Tibial artery (tissue), 4 donors: ENCODE data around the gene CNTNAP2.

Experiments used
- DNase-seq, 2 donors: peaks; one replicate each; pipeline ENCODE4 v3.0.0-alpha.2; 2019
- H3K27ac ChIP-seq, 2 donors: fragments of 200-600 bp; sonication (generic) in 1 of 2; 1 replicate in 1 of 2; 2 replicates in 1 of 2; pipeline ENCODE4 v1.5.1; 2018 to 2019; ENCODE audit warnings: mild to moderate bottlenecking in 1 of 2
- H3K27me3 ChIP-seq, 2 donors: fragments of 200-600 bp; sonication (generic) in 1 of 2; one replicate each; pipeline versions ENCODE4 v1.5.1 to v1.6.0; 2016 to 2019
- H3K36me3 ChIP-seq, 3 donors: fragments of 200-600 bp; sonication (generic) in 2 of 3; one replicate each; pipeline ENCODE4 v1.5.1; 2016 to 2019; ENCODE audit warnings: mild to moderate bottlenecking in 2 of 3
- H3K4me1 ChIP-seq, 4 donors: fragments of 200-600 bp; sonication (generic) in 2 of 4; 1 replicate in 3 of 4; 2 replicates in 1 of 4; pipeline ENCODE4 v1.5.1; 2016 to 2019
- H3K4me3 ChIP-seq, 2 donors: fragments of 200-600 bp; sonication (generic) in 1 of 2; 1 replicate in 1 of 2; 2 replicates in 1 of 2; pipeline ENCODE4 v1.5.1; 2018 to 2019; ENCODE audit warnings: mild to moderate bottlenecking in 2 of 2
- H3K9me3 ChIP-seq, 3 donors: fragments of 200-600 bp; sonication (generic) in 1 of 3; one replicate each; pipeline ENCODE4 v1.5.1; 2016 to 2019
- CTCF ChIP-seq, 2 experiments: fragments of 200-600 bp in 1 of 2; fragments of 450-650 bp in 1 of 2; IDR thresholded peaks; one replicate each; pipeline ENCODE4 v1.5.1; 2017 to 2019; ENCODE audit warnings: antibody characterized with exemption in 2 of 2, mild to moderate bottlenecking in 1 of 2, moderate library complexity in 1 of 2
- intact Hi-C: fragments of 100-400 bp; cut with DNase I; formaldehyde crosslinking; loops from one replicate; pipeline ENCODE4 v1.15.0; 2023; ENCODE audit warnings: low total_unique reads

Gene CNTNAP2

GRCh38 chr7:148356303-148356702 lies 2239.7 kb downstream of the CNTNAP2 start:
- no peak overlapping the region for H3K27ac ChIP-seq
- H3K36me3 ChIP-seq = no peaks in the 10 kb centered on the region
- H3K9me3 ChIP-seq = no peaks in the 10 kb centered on the region
- peak in 1 of 2 donors; percentile 56 for DNase-seq
- no peaks in the 10 kb centered on the region for H3K27me3 ChIP-seq
- H3K4me3 ChIP-seq = no peak overlapping the region
- TF ChIP-seq CTCF (IDR thresholded peaks at IDR 0.05) = no peak
- no peaks in the 10 kb centered on the region for H3K4me1 ChIP-seq
- intact Hi-C loops = no loop called here

GRCh38 chr7:148362541-148362940 lies 2245.9 kb downstream of the CNTNAP2 start:
- no peak overlapping the region for H3K27ac ChIP-seq
- no peak for TF ChIP-seq CTCF (IDR thresholded peaks at IDR 0.05)
- no peak for DNase-seq

GRCh38 chr7:148367731-148368475 lies 2251.3 kb downstream of the CNTNAP2 start:
- Histone ChIP-seq H3K4me1 (no peaks in the 10 kb centered on the region), H3K9me3 (no peaks in the 10 kb centered on the region), H3K4me3 (no peak overlapping the region), H3K36me3 (no peaks in the 10 kb centered on the region), H3K27ac (no peak overlapping the region), H3K27me3 (no peaks in the 10 kb centered on the region)
- DNase-seq = no peak
- no peak for TF ChIP-seq CTCF (IDR thresholded peaks at IDR 0.05)
- intact Hi-C loops = no loop called here

More at GRCh38 chr7:148362541-148362940, 2245.9 kb downstream of the CNTNAP2 start:
- intact Hi-C loops = no loop called here
- Histone ChIP-seq H3K4me1 (no peaks in the 10 kb centered on the region), H3K4me3 (no peak overlapping the region), H3K27me3 (no peaks in the 10 kb centered on the region), H3K36me3 (no peaks in the 10 kb centered on the region), H3K9me3 (no peaks in the 10 kb centered on the region)

- DNase-seq = no peak
- intact Hi-C loops = no loop called here
Observed at GRCh38 chr7:148368562-148368961, 2252.0 kb downstream of the CNTNAP2 start.

GRCh38 chr7:148371280-148371937 lies 2254.8 kb downstream of the CNTNAP2 start:
- Histone ChIP-seq H3K27me3 (no peaks in the 10 kb centered on the region), H3K9me3 (no peaks in the 10 kb centered on the region), H3K4me1 (no peaks in the 10 kb centered on the region), H3K4me3 (no peak overlapping the region), H3K27ac (no peak overlapping the region), H3K36me3 (no peaks in the 10 kb centered on the region)
- DNase-seq = no peak
- TF ChIP-seq CTCF (IDR thresholded peaks at IDR 0.05) = no peak
- intact Hi-C loops = no loop called here

More at GRCh38 chr7:148368562-148368961, 2252.0 kb downstream of the CNTNAP2 start:
- no peaks in the 10 kb centered on the region for H3K4me1 ChIP-seq
- H3K27ac ChIP-seq = no peak overlapping the region
- H3K36me3 ChIP-seq = no peaks in the 10 kb centered on the region
- no peak overlapping the region for H3K4me3 ChIP-seq
- H3K9me3 ChIP-seq = no peaks in the 10 kb centered on the region
- H3K27me3 ChIP-seq = no peaks in the 10 kb centered on the region
- TF ChIP-seq CTCF (IDR thresholded peaks at IDR 0.05) = no peak
